SK-MEL-5 (cell line): ENCODE results near the gene ONECUT3. TPM values are rescaled to one million over a fixed set of nuclear protein-coding genes. Genes with fewer than 3 reads are reported as not detected.

Experiments
- DNase-seq: peaks from one replicate; pipeline ENCODE4 v3.0.0-alpha.2; 2016; ENCODE audit warnings: low read depth, low spot score
- in situ Hi-C: cut with HindIII; loops from 2 replicates; pipeline ENCODE4 v1.10.0; 2016; ENCODE audit warnings: low sequenced_read_pairs, high pct_unique_total_duplicates, low pct_unique_long_range_greater_than_20kb
- total RNA-seq: library from RNA; depleted of rRNA; stranded (reverse); fragments of >200 nt; shearing (Covaris generic); gene quantifications from 2 replicates; pipeline ENCODE4 v1.2.3, GENCODE V29; 2014

The ONECUT3 gene
- total RNA-seq, 1 experiment from 2014 or later, result not detected

- no peak for DNase-seq
- in situ Hi-C loops, result no loop called here
Observed at GRCh38 chr19:1734321-1734966, 18.9 kb upstream of the ONECUT3 start.

DNA sequence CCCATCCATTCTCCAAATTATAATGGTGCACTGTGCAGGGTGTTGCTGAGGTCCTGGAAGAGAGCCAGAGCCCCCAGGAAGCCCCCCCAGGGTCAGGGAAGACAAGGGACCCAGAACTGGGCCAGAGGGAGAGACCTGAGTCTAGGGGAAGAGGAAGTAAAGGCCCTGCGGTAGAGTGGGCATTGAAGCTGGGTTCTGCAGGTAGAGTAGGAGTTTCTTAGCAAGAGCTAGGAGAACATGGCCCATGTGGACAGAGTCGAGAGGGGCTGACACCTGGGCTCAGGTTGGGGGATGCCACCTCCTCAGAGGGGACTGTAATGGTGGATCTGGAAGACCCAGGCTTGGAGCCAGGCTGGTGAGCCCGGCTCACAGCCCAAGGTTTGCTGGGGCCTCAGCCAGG is 17.0 kb upstream of the ONECUT3 start:
- in situ Hi-C loops, result no loop called here
- no peak for DNase-seq

DNA sequence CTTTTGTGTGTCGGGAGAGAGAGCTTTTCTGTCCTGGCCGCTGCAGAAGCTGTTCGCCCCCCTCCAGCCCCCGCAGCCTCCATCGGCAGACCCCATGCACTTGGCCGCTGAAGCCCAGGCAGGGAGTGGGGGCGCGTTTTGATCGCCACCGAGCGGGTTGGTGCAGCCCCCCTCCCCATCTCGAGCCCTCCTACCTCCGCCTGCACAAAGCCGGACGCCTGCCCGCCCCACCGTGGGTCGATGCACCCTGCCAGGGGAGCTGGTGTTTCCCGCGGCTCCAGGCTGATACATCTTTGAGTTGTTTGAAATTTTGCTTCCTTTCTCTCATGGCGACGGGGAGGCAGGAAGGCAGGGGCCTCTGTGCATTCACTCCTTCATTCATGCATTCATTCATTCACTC is 16.4 kb upstream of the ONECUT3 start:
- DNase-seq, result no peak
- in situ Hi-C loops, result no loop called here

DNA sequence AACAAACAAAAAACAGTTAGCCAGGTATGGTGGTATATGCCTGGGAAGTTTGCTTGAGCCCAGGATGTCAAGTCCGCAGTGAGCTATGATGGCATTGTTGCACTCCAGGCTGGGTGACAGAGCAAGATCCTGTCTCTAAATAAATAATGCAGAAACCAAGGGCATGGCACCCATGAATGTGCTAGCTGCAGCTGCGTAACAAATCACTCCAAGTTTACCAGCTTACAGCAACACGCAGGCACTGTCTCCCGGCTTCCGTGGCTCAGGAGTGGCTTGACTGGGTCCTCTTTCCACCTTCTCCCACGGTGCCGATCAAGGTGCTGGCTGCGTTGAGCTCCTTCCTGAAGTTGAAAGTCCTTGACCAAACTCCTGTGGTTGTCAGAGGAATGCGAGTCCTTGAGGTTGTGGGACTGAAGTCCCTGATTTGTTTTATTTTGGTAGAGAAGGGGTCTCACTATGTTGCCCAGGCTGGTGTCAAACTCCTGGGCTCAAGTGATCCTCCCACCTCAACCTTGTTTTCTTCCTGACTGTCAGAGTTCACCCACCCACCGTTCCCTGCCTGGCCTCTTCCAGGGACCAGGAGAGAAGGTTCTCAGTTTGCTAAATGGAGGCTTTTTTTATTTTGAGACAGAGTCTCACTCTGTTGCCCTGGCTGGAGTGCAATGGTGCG is 13.2 kb upstream of the ONECUT3 start:
- in situ Hi-C loops, result no loop called here
- no peak for DNase-seq

GRCh38 chr19:1742989-1743696 is 10.2 kb upstream of the ONECUT3 start:
- in situ Hi-C loops, result no loop called here
- DNase-seq, result no peak

DNA sequence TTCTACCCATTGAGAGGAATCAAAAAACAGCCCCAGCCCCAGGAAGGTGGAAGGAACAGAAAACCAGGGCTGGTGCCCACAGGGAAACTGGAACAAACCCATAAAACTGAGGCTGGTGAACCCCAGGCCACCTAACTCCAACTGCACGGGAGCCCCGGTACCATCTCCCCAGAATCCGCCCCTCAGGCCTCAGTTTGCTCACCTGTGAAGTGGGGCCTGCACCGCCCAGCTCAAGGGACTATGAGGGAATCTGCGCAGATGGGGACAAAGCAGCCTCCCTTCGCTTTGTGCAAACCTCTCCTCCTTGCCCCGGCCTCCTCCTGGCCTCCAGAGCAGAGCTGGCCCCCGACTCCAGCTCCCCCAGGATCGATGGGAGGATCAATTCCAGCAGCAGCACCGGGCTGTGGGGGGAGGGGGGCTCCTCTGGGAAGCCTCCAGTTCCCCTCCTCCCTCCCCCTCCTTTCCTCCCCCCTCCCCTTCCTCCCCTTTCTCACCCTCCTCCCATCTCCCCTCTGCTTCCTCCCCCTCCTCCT is 9.1 kb upstream of the ONECUT3 start:
- DNase-seq, result no peak
- in situ Hi-C loops, result no loop called here

DNA sequence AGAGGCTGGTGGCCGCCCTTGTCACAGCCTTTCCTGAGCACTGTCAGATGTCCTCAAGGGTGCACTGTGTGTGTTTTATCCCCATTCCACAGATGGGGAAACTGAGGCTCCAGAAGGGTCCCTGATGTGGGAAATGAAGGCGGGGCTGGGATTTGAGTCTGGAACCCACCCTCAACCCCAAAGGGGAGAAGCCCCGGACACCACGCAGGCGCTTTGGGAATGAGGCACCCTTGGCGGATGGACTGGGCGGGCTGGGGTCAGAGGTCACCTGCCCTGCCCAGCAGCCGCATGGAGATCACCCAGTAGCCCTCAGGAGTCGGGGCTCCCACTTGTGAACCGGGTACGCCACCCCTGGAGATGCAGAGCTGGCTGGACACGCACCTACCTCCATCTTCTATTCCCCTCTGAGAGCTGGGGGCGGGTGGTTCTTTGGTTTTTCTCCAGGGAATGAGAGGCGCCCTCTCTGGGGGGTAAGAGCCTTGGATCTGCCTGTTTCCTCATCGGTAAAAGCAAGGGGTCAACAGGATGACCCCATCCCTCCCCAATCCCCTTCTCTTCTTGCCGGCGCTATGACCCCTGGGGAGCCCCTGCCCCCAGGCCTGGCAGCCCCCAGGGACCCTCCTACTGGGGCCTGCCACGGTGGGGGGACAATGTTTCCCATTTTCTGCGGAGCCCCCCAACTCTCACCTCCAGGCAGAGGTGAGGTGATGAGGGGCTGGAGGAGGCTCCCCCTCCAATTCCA is 8.3 kb upstream of the ONECUT3 start:
- in situ Hi-C loops, result no loop called here

DNA sequence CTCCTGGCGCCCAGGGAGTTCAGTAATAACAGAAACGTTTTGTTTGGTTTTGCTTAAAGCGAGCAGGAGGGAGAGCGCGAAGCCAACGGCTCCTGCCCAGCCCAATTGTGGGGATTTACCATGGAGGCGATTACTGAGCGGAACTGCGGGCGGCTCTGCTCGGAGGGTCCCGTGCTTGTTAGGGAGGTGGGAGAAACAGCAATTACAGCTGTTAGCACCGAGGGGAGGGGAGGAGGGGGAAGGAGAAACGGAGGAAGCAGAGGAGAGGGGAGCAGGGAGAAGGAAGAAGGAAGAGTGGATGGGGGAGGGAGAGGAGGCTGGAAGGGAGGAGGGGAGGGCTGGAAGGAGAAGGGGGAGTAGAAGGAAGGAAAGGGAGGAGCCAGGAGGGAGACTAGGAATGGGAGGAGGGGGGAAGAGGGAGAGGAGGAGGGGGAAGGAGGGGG is 7.7 kb upstream of the ONECUT3 start:
- DNase-seq, result no peak

More for the DNA sequence above, 8.3 kb upstream of the ONECUT3 start:
- DNase-seq, result no peak

DNA sequence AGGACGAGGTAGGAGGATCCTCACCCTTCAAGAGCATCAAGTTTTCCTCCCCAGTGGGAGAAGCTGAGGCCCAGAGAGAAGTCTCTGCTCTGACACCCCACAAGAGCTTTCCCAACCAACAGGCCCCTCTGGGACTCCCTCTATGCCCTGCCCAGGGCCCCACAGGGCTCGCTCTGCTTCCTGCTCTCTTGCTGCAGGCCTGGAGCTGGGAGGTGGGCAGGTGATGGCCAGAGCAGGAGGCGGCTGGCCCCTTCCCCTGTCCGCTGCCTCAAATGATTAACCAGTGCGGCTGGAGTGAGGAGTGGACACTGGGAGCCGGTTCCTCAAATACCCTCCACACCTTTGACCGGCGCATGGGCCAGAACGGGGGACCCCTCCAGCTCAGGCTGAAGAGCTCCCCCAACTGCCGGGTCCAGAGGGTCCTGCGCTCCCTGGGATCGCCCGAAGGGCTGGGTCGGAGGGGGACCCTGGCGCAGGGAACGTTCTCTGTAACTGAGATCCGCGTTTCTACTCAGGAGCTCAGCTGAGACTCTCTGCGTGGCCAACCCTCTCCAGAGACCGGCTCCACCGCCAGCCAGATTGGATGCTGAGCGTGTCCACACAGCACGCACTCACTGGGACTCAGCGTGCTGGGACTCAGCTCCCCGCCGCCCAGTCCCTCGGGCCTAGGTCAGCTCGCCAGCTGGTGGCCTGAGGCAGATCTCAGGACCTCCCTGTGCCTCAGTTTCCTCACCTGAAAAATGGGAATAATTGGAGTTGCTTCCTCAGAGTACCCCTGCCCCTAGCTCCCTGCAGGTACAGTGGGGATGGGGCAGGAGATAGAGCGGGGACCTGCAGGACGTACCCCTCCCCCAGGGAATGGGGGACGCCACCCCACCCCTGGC is 6.7 kb upstream of the ONECUT3 start:
- no peak for DNase-seq

More for the DNA sequence above, 7.7 kb upstream of the ONECUT3 start:
- in situ Hi-C loops, result no loop called here

DNA sequence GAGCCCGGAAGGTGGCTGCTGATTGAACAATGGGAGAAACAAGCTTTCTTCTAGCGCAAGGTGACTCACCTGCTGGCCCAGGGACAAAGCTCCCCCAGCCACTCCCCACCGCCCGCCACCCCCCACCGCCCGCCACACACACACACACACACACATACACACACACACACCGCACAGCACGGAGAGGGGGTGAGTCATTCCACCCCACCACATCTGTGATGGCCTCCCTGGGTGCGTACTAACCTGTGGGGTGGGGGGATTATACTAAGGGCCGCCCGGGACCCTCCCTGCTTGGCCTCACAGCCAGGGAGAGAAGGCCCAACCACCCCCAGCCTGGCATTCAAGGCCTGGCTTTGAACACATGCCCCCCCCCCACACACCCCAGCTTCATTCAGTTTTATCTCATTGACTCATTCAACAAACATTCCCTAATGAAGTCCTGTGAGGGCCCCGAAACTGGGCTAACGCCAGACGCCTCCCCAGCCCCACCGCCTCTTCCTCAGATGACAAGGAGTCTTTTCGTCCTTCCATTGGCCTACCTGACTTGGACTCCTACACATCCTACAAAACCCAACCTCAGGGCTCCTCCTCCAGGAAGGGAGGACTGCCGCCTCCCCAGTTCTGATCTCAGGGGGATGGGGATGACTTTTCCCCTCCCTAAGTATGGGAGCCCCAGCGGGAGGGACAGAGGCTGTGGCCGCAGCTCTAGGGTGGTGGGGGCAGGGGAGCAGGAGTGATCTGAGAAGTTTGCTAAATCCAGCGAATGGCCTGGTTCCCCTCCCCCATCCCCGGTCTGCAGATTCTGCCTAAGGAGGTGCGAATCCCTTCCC is 5.8 kb upstream of the ONECUT3 start:
- no peak for DNase-seq
- in situ Hi-C loops, result no loop called here

More for the DNA sequence above, 6.7 kb upstream of the ONECUT3 start:
- in situ Hi-C loops, result no loop called here

- in situ Hi-C loops, result no loop called here
- DNase-seq, result no peak
Observed at GRCh38 chr19:1748115-1748872, 5.0 kb upstream of the ONECUT3 start.

GRCh38 chr19:1748873-1749341 is 4.4 kb upstream of the ONECUT3 start:
- no peak for DNase-seq
- in situ Hi-C loops, result no loop called here

- no peak for DNase-seq
- in situ Hi-C loops, result no loop called here
Observed at GRCh38 chr19:1749373-1750342, 3.6 kb upstream of the ONECUT3 start.

- DNase-seq, result no peak
- in situ Hi-C loops, result no loop called here
Observed at GRCh38 chr19:1750343-1751021, 2.8 kb upstream of the ONECUT3 start.
